Left ventricle myocardium inferior (tissue), 1 donor: ENCODE data around the gene CATSPER4. TPM values are rescaled to one million over a fixed set of nuclear protein-coding genes. Genes with fewer than 3 reads are reported as not detected.

Source experiments
- DNase-seq: peaks from one replicate; pipeline ENCODE4 v3.0.0-alpha.2; 2020
- H3K27ac ChIP-seq: fragments of 200-600 bp; replicated peaks from 2 replicates; pipeline ENCODE4 v1.8.0; 2021
- H3K27me3 ChIP-seq: fragments of 200-600 bp; 2 replicates; pipeline ENCODE4 v1.8.0; 2021; ENCODE audit warnings: low read depth
- H3K36me3 ChIP-seq: fragments of 200-600 bp; 2 replicates; pipeline ENCODE4 v1.8.0; 2021
- H3K4me1 ChIP-seq: fragments of 200-600 bp; 2 replicates; pipeline ENCODE4 v1.8.0; 2021
- H3K4me3 ChIP-seq: fragments of 200-600 bp; 2 replicates; pipeline ENCODE4 v1.8.0; 2021; ENCODE audit warnings: mild to moderate bottlenecking, moderate library complexity
- H3K9me3 ChIP-seq: fragments of 200-600 bp; replicated peaks from 2 replicates; pipeline ENCODE4 v1.8.0; 2021
- CTCF ChIP-seq: fragments of 200-600 bp; IDR thresholded peaks from 2 replicates; pipeline ENCODE4 v1.8.0; 2021; ENCODE audit warnings: antibody characterized with exemption, mild to moderate bottlenecking, borderline replicate concordance
- intact Hi-C: fragments of 100-400 bp; cut with micrococcal nuclease; formaldehyde crosslinking; loops from one replicate; pipeline ENCODE4 v1.11.0; 2022
- long read RNA-seq: library from polyadenylated mRNA; unstranded; transcript quantifications from one replicate; pipeline ENCODE4 v2.0.0, GENCODE V29; 2021
- total RNA-seq: library from RNA; stranded (reverse); fragmentation: NEBNext Ultra II Directional; extraction: Animal tissue kit (Norgen Biotek cat#: 25700); gene quantifications from one replicate; pipeline ENCODE4 v1.2.1, GENCODE V29; 2021
- donor health status: DM: no; HTN: yes; CAD: no; lungs with severe emphysema.

Gene CATSPER4
- not detected for total RNA-seq
- long read RNA-seq, result 0 reads

- DNase-seq, result no peak
- intact Hi-C loops, result no loop called here
Observed at GRCh38 chr1:26190373-26190987, at the start of gene CATSPER4. Gene CATSPER4, plus strand, starts transcription at chr1:26190602. Its CDS starts 26 bp downstream, at chr1:26190628.

GRCh38 chr1:26142159-26142558, 48.2 kb upstream of the CATSPER4 start:
- H3K27ac ChIP-seq, result no peak overlapping the region
- intact Hi-C loops, result loop anchor here (2.0 kb wide), 1 partner anchor 37 kb away; no protein-coding TSS in a partner anchor
- no peak for TF ChIP-seq CTCF

More at GRCh38 chr1:26190373-26190987, at the start of gene CATSPER4:
- Histone ChIP-seq H3K4me3 (no peak within 1 kb of the TSS), H3K36me3 (peaks cover 3% of the 10 kb centered on the region), H3K4me1 (no peaks in the 10 kb centered on the region), H3K9me3 (no peaks in the 10 kb centered on the region), H3K27ac (no peak within 1 kb of the TSS), H3K27me3 (no peaks in the 10 kb centered on the region)
- peak; percentile 29 for TF ChIP-seq CTCF

GRCh38 chr1:26145041-26145959, 45.1 kb upstream of the CATSPER4 start:
- Histone ChIP-seq H3K9me3 (no peaks in the 10 kb centered on the region), H3K4me3 (no peak overlapping the region), H3K27ac (no peak overlapping the region), H3K4me1 (peaks cover 11% of the 10 kb centered on the region), H3K27me3 (no peaks in the 10 kb centered on the region), H3K36me3 (no peaks in the 10 kb centered on the region)
- peak; percentile 86 for TF ChIP-seq CTCF
- intact Hi-C loops, result no loop called here
- DNase-seq, result peak; percentile 71

More at GRCh38 chr1:26142159-26142558, 48.2 kb upstream of the CATSPER4 start:
- peaks cover 11% of the 10 kb centered on the region for H3K4me1 ChIP-seq
- no peaks in the 10 kb centered on the region for H3K36me3 ChIP-seq
- H3K27me3 ChIP-seq, result no peaks in the 10 kb centered on the region
- H3K4me3 ChIP-seq, result no peak overlapping the region
- no peaks in the 10 kb centered on the region for H3K9me3 ChIP-seq
- no peak for DNase-seq

- DNase-seq, result no peak
Observed at GRCh38 chr1:26145960-26146294, 44.5 kb upstream of the CATSPER4 start.

More at GRCh38 chr1:26145960-26146294, 44.5 kb upstream of the CATSPER4 start:
- TF ChIP-seq CTCF, result no peak
- Histone ChIP-seq H3K27me3 (no peaks in the 10 kb centered on the region), H3K4me1 (peaks cover 11% of the 10 kb centered on the region), H3K4me3 (no peak overlapping the region), H3K27ac (no peak overlapping the region), H3K36me3 (no peaks in the 10 kb centered on the region), H3K9me3 (no peaks in the 10 kb centered on the region)
- intact Hi-C loops, result no loop called here
